Lung (tissue), 12 donors: ENCODE data around the gene C9orf57. TPM values are rescaled to one million over a fixed set of nuclear protein-coding genes. Genes with fewer than 3 reads are reported as not detected.

Source experiments
- ATAC-seq: fragments of 200-7000 bp; cut with Tn5 transposase; one replicate; pipeline ENCODE4 v1.9.1; 2020; ENCODE audit warnings: moderate number of reproducible peaks; ENCODE audit not compliant: insufficient read depth, low FRiP score
- DNase-seq, 3 donors: peaks; one replicate each; pipeline ENCODE4 v3.0.0-alpha.2; 2013 to 2017
- H3K27ac ChIP-seq, 2 donors: one replicate each; pipeline ENCODE4 v1.5.1; 2013; ENCODE audit warnings: mild to moderate bottlenecking in 2 of 2, moderate library complexity in 2 of 2, control low read depth in 1 of 2, inconsistent platforms in 1 of 2, low read depth in 1 of 2, low read length in 1 of 2
- H3K27me3 ChIP-seq, 3 donors: one replicate each; pipeline ENCODE4 v1.5.1; 2013; ENCODE audit warnings: low read length in 2 of 3; ENCODE audit not compliant: control insufficient read depth in 3 of 3, insufficient read depth in 3 of 3
- H3K36me3 ChIP-seq, 4 donors: one replicate each; pipeline ENCODE4 v1.5.1; 2013; ENCODE audit warnings: low read length in 4 of 4, mild to moderate bottlenecking in 1 of 4, moderate library complexity in 1 of 4; ENCODE audit not compliant: control insufficient read depth in 4 of 4, insufficient read depth in 4 of 4
- H3K4me1 ChIP-seq, 5 donors: one replicate each; pipeline ENCODE4 v1.5.1; 2013; ENCODE audit warnings: low read length in 5 of 5, mild to moderate bottlenecking in 2 of 5, moderate library complexity in 1 of 5; ENCODE audit not compliant: control insufficient read depth in 5 of 5, insufficient read depth in 5 of 5
- H3K4me3 ChIP-seq: one replicate; pipeline ENCODE4 v1.5.1; 2013; ENCODE audit warnings: mild to moderate bottlenecking, control low read depth, moderate library complexity
- H3K9ac ChIP-seq, 2 donors: one replicate each; pipeline ENCODE4 v1.5.1; 2013; ENCODE audit warnings: low read length in 2 of 2, control low read depth in 1 of 2; ENCODE audit not compliant: insufficient read depth in 1 of 2
- H3K9me3 ChIP-seq, 4 donors: one replicate each; pipeline ENCODE4 v1.5.1; 2013; ENCODE audit warnings: low read length in 3 of 4, mild to moderate bottlenecking in 1 of 4, moderate library complexity in 1 of 4; ENCODE audit not compliant: control insufficient read depth in 4 of 4, insufficient read depth in 3 of 4
- CTCF ChIP-seq: IDR thresholded peaks from 2 replicates; pipeline ENCODE4 v1.5.1; 2012; ENCODE audit warnings: mild to moderate bottlenecking; ENCODE audit errors: control extremely low read depth, extremely low read depth
- WGBS, 2 donors: extraction: QIAGEN DNeasy Blood & Tissue Kit; methylation state at CpG; one replicate each; pipeline ENCODE4 v1.1.7; 2013; 5-methylcytosine and 5-hydroxymethylcytosine counted together
- polyA plus RNA-seq, 2 donors: library from polyadenylated mRNA; stranded (reverse); fragments of 200-250 nt; gene quantifications; one replicate each; pipeline ENCODE4 v1.2.1, GENCODE V29; 2013
- total RNA-seq, 2 donors: library from RNA; depleted of rRNA in 1 of 2; stranded (reverse); fragments of >200 nt in 1 of 2; gene quantifications; one replicate each; pipeline ENCODE4 v1.2.1, GENCODE V29; 2014 to 2021
- donor health status: control.
- donor health status: control.
- donor health status: Bipolar disorder and iron deficiency.
- donor health status: healthy.
- donor health status: DM: yes; HTN: yes; CAD: no.

C9orf57 gene
- total and polyA plus RNA-seq, 4 donors = not detected

GRCh38 chr9:72037571-72037970 is 22.8 kb downstream of the C9orf57 start:
- Histone ChIP-seq H3K9ac (no peak overlapping the region), H3K36me3 (no peaks in the 10 kb centered on the region), H3K4me3 (no peak overlapping the region), H3K27me3 (peaks cover 0 to 3% (median 0%) of the 10 kb centered on the region in 3 donors), H3K9me3 (no peaks in the 10 kb centered on the region), H3K4me1 (peaks cover 0 to 13% (median 0%) of the 10 kb centered on the region in 5 donors), H3K27ac (no peak overlapping the region)
- 68 to 69% methylated on average over 4 of the region's 4 CpGs for WGBS, 2 donors
- no peak for TF ChIP-seq CTCF
- no peak for ATAC-seq
- peak; percentile 15 to 66 (median 52) for DNase-seq

GRCh38 chr9:72030767-72031166 is 29.6 kb downstream of the C9orf57 start:
- DNase-seq = no peak
- peaks cover 0 to 3% (median 0%) of the 10 kb centered on the region in 3 donors for H3K27me3 ChIP-seq
- H3K36me3 ChIP-seq = no peaks in the 10 kb centered on the region
- H3K9me3 ChIP-seq = no peaks in the 10 kb centered on the region
- H3K4me3 ChIP-seq = no peak overlapping the region
- 91 to 94% methylated on average over 2 of the region's 2 CpGs for WGBS, 2 donors
- no peak overlapping the region for H3K9ac ChIP-seq
- ATAC-seq = no peak
- H3K27ac ChIP-seq = no peak overlapping the region
- no peaks in the 10 kb centered on the region for H3K4me1 ChIP-seq
- no peak for TF ChIP-seq CTCF

DNA sequence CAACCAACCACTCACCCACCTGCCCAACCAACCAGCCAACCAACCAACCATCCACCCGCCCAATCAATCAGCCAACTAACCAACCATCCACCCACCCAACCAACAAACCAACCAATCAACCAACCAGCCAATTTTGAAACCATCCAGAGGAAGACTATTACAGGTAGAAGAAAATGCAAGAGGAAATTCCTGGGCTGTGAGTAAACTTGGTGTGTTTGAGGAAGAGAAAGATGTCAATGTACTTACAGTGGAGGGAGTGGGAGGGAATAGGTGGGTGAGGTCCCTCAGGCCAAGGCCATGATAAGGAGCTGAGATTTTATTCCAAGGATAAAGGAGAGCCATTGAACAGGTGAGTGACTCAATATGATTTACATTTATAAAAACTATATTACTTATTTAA is 30.4 kb downstream of the C9orf57 start:
- 96 to 97% methylated on average over 1 of the region's 1 CpG for WGBS, 2 donors
- ATAC-seq = no peak
- H3K9me3 ChIP-seq = no peaks in the 10 kb centered on the region

More for the DNA sequence above, 30.4 kb downstream of the C9orf57 start:
- Histone ChIP-seq H3K27ac (no peak overlapping the region), H3K4me1 (peaks cover 0 to under 1% (median 0%) of the 10 kb centered on the region in 5 donors), H3K4me3 (no peak overlapping the region), H3K27me3 (no peaks in the 10 kb centered on the region), H3K36me3 (no peaks in the 10 kb centered on the region), H3K9ac (no peak overlapping the region)
- no peak for TF ChIP-seq CTCF
- no peak for DNase-seq
